Spleen (tissue), 13 donors: ENCODE measurements around the gene CYLD. TPM values are rescaled to one million over a fixed set of nuclear protein-coding genes. Genes with fewer than 3 reads are reported as not detected.

Experiments used
- DNase-seq: peaks from one replicate; pipeline ENCODE4 v3.0.0-alpha.2; 2020
- H3K27ac ChIP-seq, 8 donors: fragments of 200-600 bp; sonication (generic) in 7 of 8; 1 replicate in 4 of 8; 2 replicates in 4 of 8; pipeline versions ENCODE4 v1.5.0 to v1.8.0; 2016 to 2021; ENCODE audit warnings: inconsistent platforms in 4 of 8, mild to moderate bottlenecking in 4 of 8, moderate library complexity in 1 of 8
- H3K27me3 ChIP-seq, 7 donors: fragments of 200-600 bp; sonication (generic) in 6 of 7; replicated peaks in 1 of 7; 1 replicate in 4 of 7; 2 replicates in 3 of 7; pipeline versions ENCODE4 v1.5.0 to v1.8.0; 2016 to 2021; ENCODE audit warnings: inconsistent platforms in 3 of 7, mild to moderate bottlenecking in 1 of 7
- H3K36me3 ChIP-seq, 6 donors: fragments of 200-600 bp; sonication (generic) in 5 of 6; 1 replicate in 4 of 6; 2 replicates in 2 of 6; pipeline versions ENCODE4 v1.5.0 to v1.8.0; 2016 to 2021; ENCODE audit warnings: inconsistent platforms in 2 of 6
- H3K4me1 ChIP-seq, 6 donors: fragments of 200-600 bp; sonication (generic) in 5 of 6; 1 replicate in 3 of 6; 2 replicates in 3 of 6; pipeline versions ENCODE4 v1.5.0 to v1.8.0; 2016 to 2021; ENCODE audit warnings: inconsistent platforms in 3 of 6
- H3K4me3 ChIP-seq, 8 donors: fragments of 200-600 bp; sonication (generic) in 7 of 8; 1 replicate in 4 of 8; 2 replicates in 4 of 8; pipeline versions ENCODE4 v1.5.0 to v1.8.0; 2016 to 2021; ENCODE audit warnings: inconsistent platforms in 4 of 8, mild to moderate bottlenecking in 4 of 8, moderate library complexity in 2 of 8
- H3K9me3 ChIP-seq, 8 donors: fragments of 200-600 bp; sonication (generic) in 7 of 8; 1 replicate in 4 of 8; 2 replicates in 4 of 8; pipeline versions ENCODE4 v1.5.0 to v1.8.0; 2016 to 2021; ENCODE audit warnings: inconsistent platforms in 4 of 8
- POLR2A ChIP-seq, 3 donors: fragments of 450-650 bp; IDR thresholded peaks; one replicate each; pipeline ENCODE4 v1.5.1; 2017; ENCODE audit warnings: antibody characterized with exemption in 3 of 3, mild to moderate bottlenecking in 1 of 3
- POLR2AphosphoS5 ChIP-seq, 3 donors: sonication (generic); formaldehyde crosslinking; IDR thresholded peaks; one replicate each; pipeline ENCODE4 v1.5.1; 2017; ENCODE audit warnings: antibody characterized with exemption in 3 of 3
- WGBS, 5 donors: extraction: QIAGEN DNeasy Blood & Tissue Kit in 3 of 5; methylation state at CpG; one replicate each; pipeline versions ENCODE4 v1.1.5 to v1.1.7; 2013 to 2018; 5-methylcytosine and 5-hydroxymethylcytosine counted together
- intact Hi-C: fragments of 100-400 bp; cut with DNase I; formaldehyde crosslinking; loops from one replicate; pipeline ENCODE4 v1.15.0; 2023; ENCODE audit warnings: low total_unique reads
- long read RNA-seq, 2 donors: transcript quantifications; one replicate each; lab custom pipeline, GENCODE V29; 2026
- polyA plus RNA-seq, 3 donors: library from polyadenylated mRNA; stranded (reverse); fragments of 200-250 nt; gene quantifications; one replicate each; pipeline ENCODE4 v1.2.1, GENCODE V29; 2013
- total RNA-seq, 7 donors: library from RNA; depleted of rRNA in 3 of 7; stranded (reverse); fragments of >200 nt in 3 of 7; fragmentation: NEBNext Ultra II Directional in 4 of 7; extraction: Animal tissue kit (Norgen Biotek cat#: 25700) in 4 of 7; gene quantifications; one replicate each; pipeline versions ENCODE4 v1.1.0 to v1.2.1, GENCODE V29; 2016 to 2021
- TF ChIP-seq, protein P1 (sequence below), 11 experiments: fragments of 200-600 bp in 7 of 11; fragments of 450-650 bp in 4 of 11; sonication (generic) in 4 of 11; IDR thresholded peaks in 8 of 11; conservative IDR thresholded peaks in 3 of 11; 1 replicate in 7 of 11; 2 replicates in 4 of 11; pipeline versions ENCODE4 v1.4.0 to v1.8.0; 2016 to 2021; ENCODE audit warnings: antibody characterized with exemption in 11 of 11, inconsistent platforms in 4 of 11, mild to moderate bottlenecking in 1 of 11
- donor health status: healthy with polysubstance abuse.
- donor health status: DM: no; HTN: no; CAD: no; lungs with moderate emphysema.
- donor health status: DM: no; HTN: no; CAD: no.
- donor health status: Bipolar disorder and iron deficiency.
- donor health status: healthy.
- donor health status: DM: no; HTN: no; CAD: no.
- donor health status: DM: yes; HTN: yes; CAD: no.

Gene CYLD
- 100 to 1,000 TPM in 6 of 7 donors, 10 to 100 TPM in 1; 90.3 to 133 (median 108) TPM for total RNA-seq
- polyA plus RNA-seq = 10 to 100 TPM; 19.9 to 31.0 (median 30.7) TPM
- long read RNA-seq, donor 1, partial matches to known transcripts = 0 of 1 reads
- long read RNA-seq, donor 1, other reads (novel, unspliced or antisense) = 0 of 1 reads
- long read RNA-seq, donor 2, partial matches to known transcripts = 0 of 1 reads
- long read RNA-seq, donor 2, other reads (novel, unspliced or antisense) = 0 of 1 reads

DNA sequence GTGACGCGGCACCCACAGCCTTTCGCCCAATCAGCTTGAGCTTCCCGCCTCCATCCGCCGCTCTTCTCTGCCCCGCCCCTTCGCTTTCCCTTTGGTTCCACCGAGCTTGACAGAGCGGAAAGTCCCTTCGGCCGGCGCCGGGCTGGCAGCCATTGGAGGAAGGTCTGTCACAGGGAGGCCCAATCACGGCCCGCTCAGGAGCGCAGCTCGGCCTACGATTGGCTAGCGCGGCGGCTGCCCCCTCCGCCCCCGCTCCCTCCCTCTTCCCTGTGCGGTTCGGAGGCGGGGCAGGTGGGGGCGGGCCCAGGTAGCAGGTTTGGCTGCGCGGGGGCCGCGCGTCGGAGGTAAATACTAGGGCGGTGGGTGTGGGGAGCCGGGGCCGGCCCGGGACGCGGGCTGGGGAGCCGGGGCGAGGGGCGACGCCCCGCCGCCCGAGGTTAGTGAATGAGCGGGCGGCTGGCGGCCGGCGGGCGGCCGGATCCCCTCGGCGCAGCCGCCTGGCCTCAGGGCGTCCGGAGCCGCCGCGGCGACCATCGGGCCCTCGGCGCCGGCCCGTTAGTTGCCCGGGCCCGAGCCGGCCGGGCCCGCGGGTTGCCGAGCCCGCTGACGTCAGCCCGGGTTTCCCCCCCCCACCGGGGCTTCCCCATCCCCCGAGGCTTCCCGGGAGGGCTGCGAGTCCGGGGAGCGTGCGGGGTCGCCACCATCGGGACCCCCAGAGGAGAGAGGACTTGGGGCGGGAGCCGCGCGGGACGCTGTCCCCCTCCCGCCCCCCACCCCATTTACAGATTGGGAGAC, at the start of gene CYLD:
CYLD (plus strand) TSS at position 306 of the 795 bp plus-strand sequence. CDS start 7,613 bp downstream, outside the sequence.
- Histone ChIP-seq H3K27ac (peak within 1 kb of the TSS; percentile 98 to 100 (median 99)), H3K36me3 (peaks cover 0 to 28% (median 0%) of the 10 kb centered on the region in 6 donors), H3K9me3 (no peaks in the 10 kb centered on the region), H3K4me1 (peaks cover 41 to 58% (median 48%) of the 10 kb centered on the region in 6 donors), H3K27me3 (no peaks in the 10 kb centered on the region), H3K4me3 (peak within 1 kb of the TSS; percentile 73 to 90 (median 83))
- intact Hi-C loops = no loop called here
- DNase-seq = peak; percentile 99
- TF ChIP-seq, protein P1, sequence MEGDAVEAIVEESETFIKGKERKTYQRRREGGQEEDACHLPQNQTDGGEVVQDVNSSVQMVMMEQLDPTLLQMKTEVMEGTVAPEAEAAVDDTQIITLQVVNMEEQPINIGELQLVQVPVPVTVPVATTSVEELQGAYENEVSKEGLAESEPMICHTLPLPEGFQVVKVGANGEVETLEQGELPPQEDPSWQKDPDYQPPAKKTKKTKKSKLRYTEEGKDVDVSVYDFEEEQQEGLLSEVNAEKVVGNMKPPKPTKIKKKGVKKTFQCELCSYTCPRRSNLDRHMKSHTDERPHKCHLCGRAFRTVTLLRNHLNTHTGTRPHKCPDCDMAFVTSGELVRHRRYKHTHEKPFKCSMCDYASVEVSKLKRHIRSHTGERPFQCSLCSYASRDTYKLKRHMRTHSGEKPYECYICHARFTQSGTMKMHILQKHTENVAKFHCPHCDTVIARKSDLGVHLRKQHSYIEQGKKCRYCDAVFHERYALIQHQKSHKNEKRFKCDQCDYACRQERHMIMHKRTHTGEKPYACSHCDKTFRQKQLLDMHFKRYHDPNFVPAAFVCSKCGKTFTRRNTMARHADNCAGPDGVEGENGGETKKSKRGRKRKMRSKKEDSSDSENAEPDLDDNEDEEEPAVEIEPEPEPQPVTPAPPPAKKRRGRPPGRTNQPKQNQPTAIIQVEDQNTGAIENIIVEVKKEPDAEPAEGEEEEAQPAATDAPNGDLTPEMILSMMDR (IDR thresholded peaks at IDR 0.05 in 8 of 11, conservative IDR thresholded peaks at IDR 0.05 in 3 of 11) = peak in 3 of 11 experiments; percentile 22 to 34 (median 34)
- TF ChIP-seq POLR2A (IDR thresholded peaks at IDR 0.05) (peak in 2 of 3 donors; percentile 44 to 89), POLR2AphosphoS5 (IDR thresholded peaks at IDR 0.05) (peak; percentile 93 to 97 (median 96))
- 1% methylated on average over 23 to 93 of the region's 93 CpGs; no CpG with 5 or more reads in 1 of the 5 donors for WGBS, 5 donors

DNA sequence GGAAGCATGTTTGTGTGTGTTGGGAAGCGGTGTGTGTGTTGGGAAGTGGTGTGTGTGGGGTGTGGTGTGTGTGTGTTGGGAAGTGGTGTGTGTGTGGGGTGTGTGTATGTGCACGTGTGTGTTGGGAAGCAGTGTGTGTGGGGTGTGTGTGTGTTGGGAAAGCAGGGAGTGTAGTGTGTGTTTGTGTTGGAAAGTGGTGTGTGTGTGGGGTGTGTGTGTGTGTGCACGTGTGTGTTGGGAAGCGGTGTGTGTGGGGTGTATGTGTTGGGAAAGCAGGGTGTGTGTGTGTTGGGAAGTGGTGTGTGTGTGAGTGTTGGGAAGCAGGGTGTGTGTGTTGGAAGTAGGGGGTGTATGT, 49.3 kb upstream of the CYLD start:
- 83 to 92% (median 89%) methylated on average over 4 of the region's 4 CpGs for WGBS, 5 donors
- TF ChIP-seq POLR2AphosphoS5 (IDR thresholded peaks at IDR 0.05) = no peak
- TF ChIP-seq, protein P1 (IDR thresholded peaks at IDR 0.05 in 8 of 11, conservative IDR thresholded peaks at IDR 0.05 in 3 of 11) = no peak

DNA sequence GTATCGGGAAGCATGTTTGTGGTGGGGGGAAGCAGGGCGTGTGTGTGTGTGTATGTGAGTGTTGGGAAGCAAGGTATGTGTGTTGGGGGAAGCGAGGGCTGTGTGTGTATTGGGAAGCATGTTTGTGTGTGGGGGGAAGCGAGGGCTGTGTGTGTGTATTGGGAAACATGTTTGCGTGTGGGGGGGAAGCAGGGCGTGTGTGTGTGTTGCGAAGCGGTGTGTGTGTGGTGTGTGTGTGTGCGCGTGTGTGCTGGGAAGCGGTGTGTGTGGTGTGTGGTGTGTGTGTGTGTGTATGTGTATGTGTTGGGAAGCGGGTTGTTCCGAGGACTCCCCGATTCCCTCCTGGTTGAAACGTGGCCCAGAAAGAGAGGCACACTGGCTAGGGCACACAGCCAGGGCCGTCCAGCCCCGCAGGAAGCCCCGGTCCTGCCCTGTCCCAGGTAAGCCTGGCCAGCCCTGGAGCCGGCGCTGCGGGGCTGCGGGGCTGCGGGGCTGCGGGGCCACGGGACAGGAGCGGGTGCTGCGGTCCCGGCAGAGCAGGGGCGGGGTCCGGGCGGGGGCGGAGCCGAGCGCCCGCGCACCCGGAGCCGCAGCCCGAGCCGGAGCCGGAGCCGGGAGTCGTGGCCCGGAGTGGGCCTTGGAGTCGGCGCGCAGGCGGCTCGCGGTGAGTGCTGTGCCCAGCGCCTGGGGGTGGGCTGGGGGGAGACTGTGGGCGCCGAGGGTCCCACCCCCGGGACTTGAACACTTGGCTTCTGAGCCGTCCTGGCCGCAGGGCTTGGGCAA, 48.7 kb upstream of the CYLD start, which contains the start of gene NOD2:
NOD2 (plus strand) TSS at position 608 of the 783 bp plus-strand sequence. CDS start 5,890 bp downstream, outside the sequence.
- DNase-seq = peak; percentile 89

More for the DNA sequence above, 49.3 kb upstream of the CYLD start:
- Histone ChIP-seq H3K36me3 (no peaks in the 10 kb centered on the region), H3K27me3 (no peaks in the 10 kb centered on the region), H3K4me1 (peaks cover 28 to 66% (median 46%) of the 10 kb centered on the region in 6 donors), H3K9me3 (no peaks in the 10 kb centered on the region), H3K4me3 (peak overlapping the region in 1 of 8 donors; percentile 73), H3K27ac (peak overlapping the region in 2 of 8 donors; percentile 81 to 92)
- intact Hi-C loops = no loop called here
- DNase-seq = no peak

GRCh38 chr16:50694206-50694605, 47.7 kb upstream of the CYLD start:
- H3K4me1 ChIP-seq = peaks cover 37 to 68% (median 49%) of the 10 kb centered on the region in 6 donors
- H3K27ac ChIP-seq = peak overlapping the region in 4 of 8 donors; percentile 72 to 92 (median 82)
- no peaks in the 10 kb centered on the region for H3K27me3 ChIP-seq
- H3K9me3 ChIP-seq = no peaks in the 10 kb centered on the region
- intact Hi-C loops = no loop called here
- no peaks in the 10 kb centered on the region for H3K36me3 ChIP-seq
- no peak for DNase-seq
- TF ChIP-seq POLR2A (IDR thresholded peaks at IDR 0.05) (no peak), POLR2AphosphoS5 (IDR thresholded peaks at IDR 0.05) (no peak)
- TF ChIP-seq, protein P1 (IDR thresholded peaks at IDR 0.05 in 8 of 11, conservative IDR thresholded peaks at IDR 0.05 in 3 of 11) = no peak
- 52 to 85% (median 77%) methylated on average over 2 of the region's 2 CpGs for WGBS, 5 donors
- peak overlapping the region in 7 of 8 donors; percentile 25 to 73 (median 43) for H3K4me3 ChIP-seq

More for the DNA sequence above, 48.7 kb upstream of the CYLD start, which contains the start of gene NOD2:
- Histone ChIP-seq H3K4me1 (peaks cover 33 to 66% (median 47%) of the 10 kb centered on the region in 6 donors), H3K9me3 (no peaks in the 10 kb centered on the region), H3K36me3 (no peaks in the 10 kb centered on the region), H3K4me3 (peak within 1 kb of the TSS; percentile 20 to 73 (median 41)), H3K27me3 (no peaks in the 10 kb centered on the region), H3K27ac (peak within 1 kb of the TSS in 5 of 8 donors; percentile 64 to 92 (median 81))
- intact Hi-C loops = no loop called here
- 14 to 38% (median 21%) methylated on average over 22 to 56 of the region's 56 CpGs for WGBS, 5 donors
- TF ChIP-seq POLR2A (IDR thresholded peaks at IDR 0.05) = no peak
- peak in 2 of 3 donors; percentile 45 to 62 for TF ChIP-seq POLR2AphosphoS5 (IDR thresholded peaks at IDR 0.05)
